ENCODE data around the gene AFAP1.

The AFAP1 gene

GRCh38 chr4:7841071-7841470 is 98.6 kb downstream of the AFAP1 start:
- Mint-ChIP-seq H3K9me3 (no peaks in the 10 kb centered on the region), H3K4me1 (ENCODE audit: low read depth) (no peaks in the 10 kb centered on the region), H3K36me3 (ENCODE audit: low read depth) (no peaks in the 10 kb centered on the region), H3K27ac (no peak overlapping the region), H3K4me3 (no peak overlapping the region), H3K27me3 (peaks cover 3% of the 10 kb centered on the region)
- intact Hi-C loops (cut with micrococcal nuclease) = no loop called here

DNA sequence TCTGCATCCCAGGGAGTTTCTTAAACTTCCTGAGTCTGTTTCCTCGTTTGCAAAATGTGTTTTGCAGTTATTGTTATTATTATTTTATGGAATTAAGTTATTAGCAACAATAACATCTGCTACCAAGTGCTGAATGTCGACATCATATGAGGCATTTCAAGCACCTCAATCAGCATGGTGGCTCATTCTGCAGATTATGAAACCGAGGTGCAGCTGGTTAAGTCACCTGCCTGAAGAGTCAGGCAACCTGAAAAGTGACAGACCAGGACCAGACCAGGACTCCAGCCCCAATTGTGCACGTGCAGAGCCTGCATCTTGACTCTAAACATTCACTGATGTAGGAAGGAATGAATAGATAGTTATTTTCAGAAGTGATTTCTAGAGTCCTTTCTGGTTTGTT is 99.8 kb downstream of the AFAP1 start:
- no peaks in the 10 kb centered on the region for H3K9me3 Mint-ChIP-seq
- intact Hi-C loops (cut with micrococcal nuclease) = no loop called here
- H3K4me3 Mint-ChIP-seq = no peak overlapping the region
- no peak overlapping the region for H3K27ac Mint-ChIP-seq
- no peaks in the 10 kb centered on the region for H3K4me1 Mint-ChIP-seq (ENCODE audit: low read depth)
- H3K36me3 Mint-ChIP-seq (ENCODE audit: low read depth) = no peaks in the 10 kb centered on the region
- peaks cover 3% of the 10 kb centered on the region for H3K27me3 Mint-ChIP-seq

GRCh38 chr4:7838136-7838782 is 101.4 kb downstream of the AFAP1 start:
- intact Hi-C loops (cut with micrococcal nuclease) = no loop called here
- no peak overlapping the region for H3K4me3 Mint-ChIP-seq
- no peaks in the 10 kb centered on the region for H3K27me3 Mint-ChIP-seq
- H3K4me1 Mint-ChIP-seq (ENCODE audit: low read depth) = no peaks in the 10 kb centered on the region
- no peak overlapping the region for H3K27ac Mint-ChIP-seq
- H3K9me3 Mint-ChIP-seq = no peaks in the 10 kb centered on the region
- no peaks in the 10 kb centered on the region for H3K36me3 Mint-ChIP-seq (ENCODE audit: low read depth)

DNA sequence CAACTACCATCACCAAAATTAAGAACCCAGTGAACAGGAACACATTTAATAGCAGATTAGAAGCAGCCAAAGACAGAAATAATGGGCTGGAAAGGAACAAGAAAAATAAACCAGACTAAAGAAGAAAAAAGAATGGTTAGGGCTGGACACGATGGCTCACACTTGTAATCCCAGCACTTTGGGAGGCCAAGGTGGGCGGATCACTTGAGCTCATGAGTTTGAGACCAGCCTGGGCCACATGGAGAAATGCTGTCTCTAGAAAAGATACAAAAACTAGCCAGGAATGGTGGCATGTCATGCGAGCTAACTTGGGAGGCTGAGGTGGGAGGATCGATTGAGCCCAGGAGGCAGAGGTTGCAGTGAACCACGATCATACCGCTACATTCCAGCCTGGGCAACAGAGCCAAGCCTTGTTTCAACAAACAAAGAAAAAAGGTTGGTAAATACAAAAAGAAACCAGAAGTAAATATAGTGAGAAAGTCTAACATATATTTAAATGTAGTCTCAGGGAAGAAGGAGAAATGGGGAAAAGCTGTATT is 102.0 kb downstream of the AFAP1 start:
- no peaks in the 10 kb centered on the region for H3K36me3 Mint-ChIP-seq (ENCODE audit: low read depth)
- H3K4me1 Mint-ChIP-seq (ENCODE audit: low read depth) = no peaks in the 10 kb centered on the region
- H3K27me3 Mint-ChIP-seq = no peaks in the 10 kb centered on the region
- H3K9me3 Mint-ChIP-seq = no peaks in the 10 kb centered on the region
- no peak overlapping the region for H3K4me3 Mint-ChIP-seq
- intact Hi-C loops (cut with micrococcal nuclease) = no loop called here
- no peak overlapping the region for H3K27ac Mint-ChIP-seq

- peaks cover 2% of the 10 kb centered on the region for H3K27me3 Mint-ChIP-seq
- no peak overlapping the region for H3K4me3 Mint-ChIP-seq
- H3K9me3 Mint-ChIP-seq = no peaks in the 10 kb centered on the region
- H3K4me1 Mint-ChIP-seq (ENCODE audit: low read depth) = peaks cover 16% of the 10 kb centered on the region
- H3K36me3 Mint-ChIP-seq (ENCODE audit: low read depth) = no peaks in the 10 kb centered on the region
- H3K27ac Mint-ChIP-seq = no peak overlapping the region
- intact Hi-C loops (cut with micrococcal nuclease) = no loop called here
Measured at GRCh38 chr4:7831858-7832730, 107.6 kb downstream of the AFAP1 start.

GRCh38 chr4:7831330-7831729 is 108.3 kb downstream of the AFAP1 start:
- H3K27me3 Mint-ChIP-seq = peaks cover 2% of the 10 kb centered on the region
- H3K4me1 Mint-ChIP-seq (ENCODE audit: low read depth) = peaks cover 16% of the 10 kb centered on the region
- intact Hi-C loops (cut with micrococcal nuclease) = no loop called here
- no peak overlapping the region for H3K27ac Mint-ChIP-seq
- H3K36me3 Mint-ChIP-seq (ENCODE audit: low read depth) = no peaks in the 10 kb centered on the region
- H3K9me3 Mint-ChIP-seq = no peaks in the 10 kb centered on the region
- no peak overlapping the region for H3K4me3 Mint-ChIP-seq

- no peaks in the 10 kb centered on the region for H3K9me3 Mint-ChIP-seq
- H3K27ac Mint-ChIP-seq = no peak overlapping the region
- H3K4me3 Mint-ChIP-seq = no peak overlapping the region
- H3K27me3 Mint-ChIP-seq = peaks cover 2% of the 10 kb centered on the region
- no peaks in the 10 kb centered on the region for H3K36me3 Mint-ChIP-seq (ENCODE audit: low read depth)
- H3K4me1 Mint-ChIP-seq (ENCODE audit: low read depth) = peaks cover 16% of the 10 kb centered on the region
- intact Hi-C loops (cut with micrococcal nuclease) = no loop called here
Measured at GRCh38 chr4:7830747-7831146, 108.9 kb downstream of the AFAP1 start.

DNA sequence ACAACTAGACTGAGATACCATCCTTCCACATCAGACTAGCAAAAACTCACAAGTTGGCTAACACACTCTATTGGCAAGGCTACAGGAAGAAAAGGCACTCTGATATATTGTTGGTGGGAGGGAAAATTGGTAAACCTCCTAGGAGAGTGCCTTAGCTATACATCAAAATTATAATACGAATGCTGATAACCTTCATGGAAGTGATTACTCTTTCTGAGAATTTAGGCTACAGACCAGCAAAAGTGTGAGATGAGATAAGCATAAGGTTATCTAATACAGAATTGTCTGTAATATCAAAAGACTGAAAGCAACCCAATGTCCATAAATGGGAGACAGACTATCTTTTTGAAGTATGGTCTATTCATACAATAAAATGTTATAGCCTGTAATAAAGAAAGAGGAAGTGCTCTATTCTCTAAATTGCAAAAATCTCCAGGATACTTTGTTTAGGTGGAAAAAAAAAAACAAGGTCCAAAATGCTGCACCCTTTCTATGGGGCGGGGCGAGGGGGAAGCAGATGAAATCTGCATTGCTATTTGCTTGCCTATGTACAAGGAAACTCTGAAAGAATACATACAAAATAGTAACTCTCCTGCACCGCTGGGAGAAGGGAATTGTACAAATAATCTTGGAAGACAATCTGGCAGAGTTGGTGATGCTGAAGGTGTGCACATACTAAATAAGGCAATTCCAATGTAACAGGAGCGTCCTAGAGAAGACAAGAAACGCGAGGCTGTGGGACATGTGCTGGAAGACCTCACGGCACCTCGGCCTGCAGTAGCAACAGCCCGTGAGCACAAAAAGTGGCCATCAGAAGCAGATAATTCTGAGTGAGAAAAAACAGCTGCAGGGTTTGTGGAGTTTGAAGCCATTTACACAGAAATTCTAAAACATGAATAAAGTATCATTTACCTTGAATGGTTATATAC is 109.7 kb downstream of the AFAP1 start:
- H3K27me3 Mint-ChIP-seq = peaks cover 2% of the 10 kb centered on the region
- H3K4me3 Mint-ChIP-seq = no peak overlapping the region
- intact Hi-C loops (cut with micrococcal nuclease) = no loop called here
- H3K9me3 Mint-ChIP-seq = no peaks in the 10 kb centered on the region
- H3K27ac Mint-ChIP-seq = no peak overlapping the region
- no peaks in the 10 kb centered on the region for H3K36me3 Mint-ChIP-seq (ENCODE audit: low read depth)
- H3K4me1 Mint-ChIP-seq (ENCODE audit: low read depth) = peaks cover 16% of the 10 kb centered on the region

- H3K9me3 Mint-ChIP-seq = no peaks in the 10 kb centered on the region
- H3K4me3 Mint-ChIP-seq = no peak overlapping the region
- peaks cover 2% of the 10 kb centered on the region for H3K27me3 Mint-ChIP-seq
- peaks cover 16% of the 10 kb centered on the region for H3K4me1 Mint-ChIP-seq (ENCODE audit: low read depth)
- H3K36me3 Mint-ChIP-seq (ENCODE audit: low read depth) = no peaks in the 10 kb centered on the region
- intact Hi-C loops (cut with micrococcal nuclease) = no loop called here
- no peak overlapping the region for H3K27ac Mint-ChIP-seq
Measured at GRCh38 chr4:7828793-7829301, 110.8 kb downstream of the AFAP1 start.

DNA sequence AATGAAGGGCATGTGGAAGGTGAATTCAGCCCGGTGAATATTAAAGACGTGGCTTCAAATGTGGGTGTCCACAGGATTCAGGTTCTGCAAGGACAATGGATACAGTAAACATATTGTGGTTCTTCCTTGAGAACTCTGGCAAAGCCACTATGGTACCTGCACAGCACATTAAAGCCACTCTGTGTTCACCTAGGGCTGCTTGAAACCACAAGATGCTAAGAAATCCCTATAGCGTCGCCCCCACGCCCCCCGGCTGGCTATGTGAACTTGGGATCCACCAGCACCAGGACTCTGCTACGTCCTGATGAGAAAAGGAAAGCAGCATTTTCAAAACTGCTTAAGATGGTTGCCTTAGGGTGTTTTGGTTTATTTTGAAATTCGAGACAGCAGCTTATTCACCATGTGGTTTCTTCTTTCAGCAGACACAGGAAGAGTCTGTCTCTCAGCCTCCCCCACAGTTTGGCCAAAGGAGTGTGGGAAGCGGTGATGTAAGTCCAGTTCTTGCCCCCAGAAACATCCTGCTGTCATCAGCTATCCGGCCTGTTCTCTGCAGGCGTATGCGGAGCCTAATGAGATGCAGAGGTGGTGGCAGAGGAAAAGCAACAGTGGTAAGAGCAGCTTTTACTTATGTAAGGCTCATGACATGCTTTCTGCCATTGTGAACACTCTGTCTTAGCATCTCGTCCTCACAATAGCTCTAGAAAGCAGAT is 111.5 kb downstream of the AFAP1 start:
- no peak overlapping the region for H3K27ac Mint-ChIP-seq
- H3K9me3 Mint-ChIP-seq = no peaks in the 10 kb centered on the region
- peaks cover 16% of the 10 kb centered on the region for H3K4me1 Mint-ChIP-seq (ENCODE audit: low read depth)
- H3K36me3 Mint-ChIP-seq (ENCODE audit: low read depth) = no peaks in the 10 kb centered on the region
- H3K4me3 Mint-ChIP-seq = no peak overlapping the region
- peaks cover 4% of the 10 kb centered on the region for H3K27me3 Mint-ChIP-seq
- intact Hi-C loops (cut with micrococcal nuclease) = no loop called here

GRCh38 chr4:7827566-7827965 is 112.1 kb downstream of the AFAP1 start:
- H3K27ac Mint-ChIP-seq = no peak overlapping the region
- intact Hi-C loops (cut with micrococcal nuclease) = no loop called here
- H3K27me3 Mint-ChIP-seq = peaks cover 4% of the 10 kb centered on the region
- H3K4me3 Mint-ChIP-seq = no peak overlapping the region
- no peaks in the 10 kb centered on the region for H3K9me3 Mint-ChIP-seq
- peaks cover 16% of the 10 kb centered on the region for H3K4me1 Mint-ChIP-seq (ENCODE audit: low read depth)
- H3K36me3 Mint-ChIP-seq (ENCODE audit: low read depth) = no peaks in the 10 kb centered on the region

- Mint-ChIP-seq H3K4me1 (ENCODE audit: low read depth) (peaks cover 16% of the 10 kb centered on the region), H3K4me3 (no peak overlapping the region), H3K9me3 (no peaks in the 10 kb centered on the region), H3K36me3 (ENCODE audit: low read depth) (no peaks in the 10 kb centered on the region), H3K27ac (no peak overlapping the region), H3K27me3 (peaks cover 4% of the 10 kb centered on the region)
- intact Hi-C loops (cut with micrococcal nuclease) = no loop called here
Measured at GRCh38 chr4:7826909-7827306, 112.8 kb downstream of the AFAP1 start.

Data from dendritic cell treated with granulocyte-macrophage colony-stimulating factor and Interleukin-4, amounts not matched to agents 40 ng/mL and 50 ng/mL, for 4 days (primary cell).